HepG2 (cell line): ENCODE results near the gene RAB11FIP5. TPM values are rescaled to one million over a fixed set of nuclear protein-coding genes. Genes with fewer than 3 reads are reported as not detected.

Experiments used
- CENPX ChIP-seq: sonication (generic); formaldehyde crosslinking; IDR thresholded peaks from 2 replicates; pipeline ENCODE4 v1.9.0; 2021; ENCODE audit warnings: mild to moderate bottlenecking, missing genetic modification reagents, moderate library complexity
- CHCHD3 ChIP-seq: sonication (generic); formaldehyde crosslinking; IDR thresholded peaks from 2 replicates; pipeline ENCODE4 v1.8.0; 2022; ENCODE audit warnings: mild to moderate bottlenecking, missing genetic modification reagents, moderate library complexity
- IRX3 ChIP-seq: sonication (generic); formaldehyde crosslinking; IDR thresholded peaks from 2 replicates; pipeline ENCODE4 v1.8.1; 2023; ENCODE audit warnings: mild to moderate bottlenecking, low read depth, missing genetic modification reagents, borderline replicate concordance
- MBNL3 ChIP-seq: fragments of 250-450 bp; sonication (Bioruptor Pico); conservative IDR thresholded peaks from 2 replicates; pipeline ENCODE4 v1.8.0; 2022; ENCODE audit warnings: mild to moderate bottlenecking, inconsistent platforms
- REL ChIP-seq: sonication (generic); formaldehyde crosslinking; conservative IDR thresholded peaks from 2 replicates; pipeline ENCODE4 v1.8.0; 2022; ENCODE audit warnings: mild to moderate bottlenecking, missing genetic modification reagents, moderate library complexity
- STAT6 ChIP-seq: sonication (generic); formaldehyde crosslinking; IDR thresholded peaks from 2 replicates; pipeline ENCODE4 v1.4.0; 2020; ENCODE audit warnings: missing genetic modification reagents, mild to moderate bottlenecking, borderline replicate concordance
- ZNF225 ChIP-seq: sonication (generic); formaldehyde crosslinking; IDR thresholded peaks from 2 replicates; pipeline ENCODE4 v1.4.0; 2020; ENCODE audit warnings: mild to moderate bottlenecking, missing genetic modification reagents
- ZNF430 ChIP-seq: sonication (generic); formaldehyde crosslinking; IDR thresholded peaks from 2 replicates; pipeline ENCODE4 v1.9.0; 2021; ENCODE audit warnings: mild to moderate bottlenecking, missing genetic modification reagents
- ZNF446 ChIP-seq: sonication (generic); formaldehyde crosslinking; IDR thresholded peaks from 2 replicates; pipeline ENCODE4 v1.5.0; 2020; ENCODE audit warnings: mild to moderate bottlenecking, missing genetic modification reagents
- ZNF547 ChIP-seq: sonication (generic); formaldehyde crosslinking; IDR thresholded peaks from 2 replicates; pipeline ENCODE4 v1.5.1; 2020; ENCODE audit warnings: mild to moderate bottlenecking, missing genetic modification reagents
- ZNF563 ChIP-seq: sonication (generic); formaldehyde crosslinking; IDR thresholded peaks from 2 replicates; pipeline ENCODE4 v1.8.0; 2022; ENCODE audit warnings: mild to moderate bottlenecking, moderate library complexity, missing genetic modification reagents
- ZNF605 ChIP-seq: sonication (generic); formaldehyde crosslinking; IDR thresholded peaks from 2 replicates; pipeline ENCODE4 v1.8.0; 2022; ENCODE audit warnings: mild to moderate bottlenecking, missing genetic modification reagents
- ZNF709 ChIP-seq: sonication (generic); formaldehyde crosslinking; IDR thresholded peaks from 2 replicates; pipeline ENCODE4 v1.5.0; 2020; ENCODE audit warnings: mild to moderate bottlenecking, missing genetic modification reagents
- polyA plus RNA-seq, 8 experiments: library from polyadenylated mRNA; depleted of rRNA in 3 of 8; stranded (reverse) in 7 of 8; unstranded in 1 of 8; fragments of >200 nt; fragmentation: Illumina TruSeq in 4 of 8; extraction: Trizol in 4 of 8; gene quantifications; 2 replicates each; pipeline versions ENCODE4 v1.2.1 to v1.2.3, GENCODE V29; 2011 to 2016; ENCODE audit warnings: low read depth in 4 of 8, missing spikeins in 1 of 8, mixed read lengths in 1 of 8; ENCODE audit not compliant: insufficient read depth in 1 of 8
- total RNA-seq, 5 experiments: library from RNA; depleted of rRNA; stranded (reverse); fragments of >200 nt; fragmentation: Illumina TruSeq; extraction: Trizol; gene quantifications; 2 replicates each; pipeline ENCODE4 v1.2.3, GENCODE V29; 2016; ENCODE audit warnings: low read depth in 1 of 5
- TF ChIP-seq, protein P1 (sequence below), 2 experiments: fragments of 450-650 bp in 1 of 2; sonication (generic) in 1 of 2; formaldehyde crosslinking; IDR thresholded peaks; 2 replicates each; pipeline versions ENCODE4 v1.5.0 to v1.8.0; 2020 to 2022; ENCODE audit warnings: mild to moderate bottlenecking in 1 of 2, missing genetic modification reagents in 1 of 2
- TF ChIP-seq, protein P2 (sequence below): sonication (generic); formaldehyde crosslinking; IDR thresholded peaks from 2 replicates; pipeline ENCODE4 v1.4.0; 2020; ENCODE audit warnings: missing genetic modification reagents, borderline replicate concordance
- TF ChIP-seq, protein P3 (sequence below): sonication (generic); formaldehyde crosslinking; IDR thresholded peaks from 2 replicates; pipeline ENCODE4 v1.8.1; 2023; ENCODE audit warnings: missing genetic modification reagents, mild to moderate bottlenecking, borderline replicate concordance
- TF ChIP-seq, protein P4 (sequence below): sonication (generic); formaldehyde crosslinking; IDR thresholded peaks from 2 replicates; pipeline ENCODE4 v1.5.1; 2020; ENCODE audit warnings: mild to moderate bottlenecking, missing genetic modification reagents, moderate library complexity

RAB11FIP5 gene
- total and polyA plus RNA-seq, 2 of the 13 experiments (the other 11 are each of a cell fraction or from before 2014, with no cell fraction given), result 9.4 to 22.9 TPM

DNA sequence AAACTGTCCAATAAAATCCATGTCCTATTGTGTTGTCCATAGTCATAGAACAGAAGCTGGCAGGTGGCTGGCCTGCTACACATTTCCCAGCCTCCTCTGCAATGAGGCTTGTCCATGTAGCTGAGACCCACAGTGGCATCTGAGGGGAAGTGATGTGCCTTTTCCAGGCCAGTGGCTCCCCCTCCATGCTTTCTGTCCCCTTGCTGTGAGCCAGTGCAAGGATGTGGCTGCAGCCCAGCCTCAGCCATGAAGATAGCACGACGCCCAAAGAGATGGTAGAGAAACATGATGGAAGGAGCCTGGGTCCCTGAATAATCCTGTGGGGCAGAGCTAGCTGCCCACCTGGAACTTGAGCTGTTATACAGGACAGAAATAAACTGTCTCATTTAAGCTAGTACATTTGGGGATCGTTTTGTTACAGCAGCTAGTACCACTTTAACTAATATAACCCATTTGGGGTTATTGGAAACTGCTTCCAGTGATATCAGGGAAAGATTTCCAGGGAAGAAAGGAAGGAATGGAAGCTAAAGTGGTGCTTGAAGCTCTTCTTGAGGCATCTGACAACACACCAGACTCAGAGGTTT lies 81.6 kb downstream of the RAB11FIP5 start (continued):
- TF ChIP-seq, protein P1, sequence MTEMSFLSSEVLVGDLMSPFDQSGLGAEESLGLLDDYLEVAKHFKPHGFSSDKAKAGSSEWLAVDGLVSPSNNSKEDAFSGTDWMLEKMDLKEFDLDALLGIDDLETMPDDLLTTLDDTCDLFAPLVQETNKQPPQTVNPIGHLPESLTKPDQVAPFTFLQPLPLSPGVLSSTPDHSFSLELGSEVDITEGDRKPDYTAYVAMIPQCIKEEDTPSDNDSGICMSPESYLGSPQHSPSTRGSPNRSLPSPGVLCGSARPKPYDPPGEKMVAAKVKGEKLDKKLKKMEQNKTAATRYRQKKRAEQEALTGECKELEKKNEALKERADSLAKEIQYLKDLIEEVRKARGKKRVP (CRISPR knock-in tag; IDR thresholded peaks at IDR 0.05), result peak in 1 of 2 experiments; percentile 33; a peak in 1 of 4 replicates
- TF ChIP-seq IRX3 (CRISPR knock-in tag) (no peak), ZNF709 (CRISPR knock-in tag) (0 out of 2 replicates have a peak, but pooled peaks have one; percentile 57), REL (CRISPR knock-in tag) (0 out of 2 replicates have a peak, but pooled peaks have one; percentile 49), ZNF563 (CRISPR knock-in tag) (0 out of 2 replicates have a peak, but pooled peaks have one; percentile 53), ZNF446 (CRISPR knock-in tag) (0 out of 2 replicates have a peak, but pooled peaks have one; percentile 36), CHCHD3 (CRISPR knock-in tag) (0 out of 2 replicates have a peak, but pooled peaks have one; percentile 12), MBNL3 (no peak), CENPX (no peak), ZNF430 (CRISPR knock-in tag) (no peak), STAT6 (CRISPR knock-in tag) (0 out of 2 replicates have a peak, but pooled peaks have one; percentile 3), ZNF605 (CRISPR knock-in tag) (0 out of 2 replicates have a peak, but pooled peaks have one; percentile 8), ZNF547 (CRISPR knock-in tag) (0 out of 2 replicates have a peak, but pooled peaks have one; percentile 4), ZNF225 (CRISPR knock-in tag) (peak; percentile 78; the same call in 1 of the 2 replicates)
- TF ChIP-seq, protein P2, sequence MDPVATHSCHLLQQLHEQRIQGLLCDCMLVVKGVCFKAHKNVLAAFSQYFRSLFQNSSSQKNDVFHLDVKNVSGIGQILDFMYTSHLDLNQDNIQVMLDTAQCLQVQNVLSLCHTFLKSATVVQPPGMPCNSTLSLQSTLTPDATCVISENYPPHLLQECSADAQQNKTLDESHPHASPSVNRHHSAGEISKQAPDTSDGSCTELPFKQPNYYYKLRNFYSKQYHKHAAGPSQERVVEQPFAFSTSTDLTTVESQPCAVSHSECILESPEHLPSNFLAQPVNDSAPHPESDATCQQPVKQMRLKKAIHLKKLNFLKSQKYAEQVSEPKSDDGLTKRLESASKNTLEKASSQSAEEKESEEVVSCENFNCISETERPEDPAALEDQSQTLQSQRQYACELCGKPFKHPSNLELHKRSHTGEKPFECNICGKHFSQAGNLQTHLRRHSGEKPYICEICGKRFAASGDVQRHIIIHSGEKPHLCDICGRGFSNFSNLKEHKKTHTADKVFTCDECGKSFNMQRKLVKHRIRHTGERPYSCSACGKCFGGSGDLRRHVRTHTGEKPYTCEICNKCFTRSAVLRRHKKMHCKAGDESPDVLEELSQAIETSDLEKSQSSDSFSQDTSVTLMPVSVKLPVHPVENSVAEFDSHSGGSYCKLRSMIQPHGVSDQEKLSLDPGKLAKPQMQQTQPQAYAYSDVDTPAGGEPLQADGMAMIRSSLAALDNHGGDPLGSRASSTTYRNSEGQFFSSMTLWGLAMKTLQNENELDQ (CRISPR knock-in tag), result no peak
- TF ChIP-seq, protein P3, sequence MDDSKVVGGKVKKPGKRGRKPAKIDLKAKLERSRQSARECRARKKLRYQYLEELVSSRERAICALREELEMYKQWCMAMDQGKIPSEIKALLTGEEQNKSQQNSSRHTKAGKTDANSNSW (CRISPR knock-in tag), result no peak
- TF ChIP-seq, protein P4, sequence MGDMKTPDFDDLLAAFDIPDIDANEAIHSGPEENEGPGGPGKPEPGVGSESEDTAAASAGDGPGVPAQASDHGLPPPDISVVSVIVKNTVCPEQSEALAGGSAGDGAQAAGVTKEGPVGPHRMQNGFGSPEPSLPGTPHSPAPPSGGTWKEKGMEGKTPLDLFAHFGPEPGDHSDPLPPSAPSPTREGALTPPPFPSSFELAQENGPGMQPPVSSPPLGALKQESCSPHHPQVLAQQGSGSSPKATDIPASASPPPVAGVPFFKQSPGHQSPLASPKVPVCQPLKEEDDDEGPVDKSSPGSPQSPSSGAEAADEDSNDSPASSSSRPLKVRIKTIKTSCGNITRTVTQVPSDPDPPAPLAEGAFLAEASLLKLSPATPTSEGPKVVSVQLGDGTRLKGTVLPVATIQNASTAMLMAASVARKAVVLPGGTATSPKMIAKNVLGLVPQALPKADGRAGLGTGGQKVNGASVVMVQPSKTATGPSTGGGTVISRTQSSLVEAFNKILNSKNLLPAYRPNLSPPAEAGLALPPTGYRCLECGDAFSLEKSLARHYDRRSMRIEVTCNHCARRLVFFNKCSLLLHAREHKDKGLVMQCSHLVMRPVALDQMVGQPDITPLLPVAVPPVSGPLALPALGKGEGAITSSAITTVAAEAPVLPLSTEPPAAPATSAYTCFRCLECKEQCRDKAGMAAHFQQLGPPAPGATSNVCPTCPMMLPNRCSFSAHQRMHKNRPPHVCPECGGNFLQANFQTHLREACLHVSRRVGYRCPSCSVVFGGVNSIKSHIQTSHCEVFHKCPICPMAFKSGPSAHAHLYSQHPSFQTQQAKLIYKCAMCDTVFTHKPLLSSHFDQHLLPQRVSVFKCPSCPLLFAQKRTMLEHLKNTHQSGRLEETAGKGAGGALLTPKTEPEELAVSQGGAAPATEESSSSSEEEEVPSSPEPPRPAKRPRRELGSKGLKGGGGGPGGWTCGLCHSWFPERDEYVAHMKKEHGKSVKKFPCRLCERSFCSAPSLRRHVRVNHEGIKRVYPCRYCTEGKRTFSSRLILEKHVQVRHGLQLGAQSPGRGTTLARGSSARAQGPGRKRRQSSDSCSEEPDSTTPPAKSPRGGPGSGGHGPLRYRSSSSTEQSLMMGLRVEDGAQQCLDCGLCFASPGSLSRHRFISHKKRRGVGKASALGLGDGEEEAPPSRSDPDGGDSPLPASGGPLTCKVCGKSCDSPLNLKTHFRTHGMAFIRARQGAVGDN (CRISPR knock-in tag), result peak; percentile 80
